Right atrium auricular region (tissue), 2 donors: ENCODE measurements around the gene HABP4. TPM values are rescaled to one million over a fixed set of nuclear protein-coding genes. Genes with fewer than 3 reads are reported as not detected.

Experiments
- DNase-seq: peaks from one replicate; pipeline ENCODE4 v3.0.0-alpha.2; 2019; ENCODE audit warnings: low spot score
- H3K27ac ChIP-seq, 2 donors: fragments of 200-600 bp; sonication (generic); 1 replicate in 1 of 2; 2 replicates in 1 of 2; pipeline ENCODE4 v1.5.1; 2016 to 2019
- H3K27me3 ChIP-seq, 2 donors: fragments of 200-600 bp; sonication (generic); one replicate each; pipeline versions ENCODE4 v1.5.1 to v1.6.0; 2017 to 2019
- H3K36me3 ChIP-seq: fragments of 200-600 bp; sonication (generic); one replicate; pipeline ENCODE4 v1.5.1; 2016
- H3K4me1 ChIP-seq, 2 donors: fragments of 200-600 bp; sonication (generic); one replicate each; pipeline versions ENCODE4 v1.5.1 to v1.6.0; 2017 to 2019
- H3K4me3 ChIP-seq, 2 donors: fragments of 200-600 bp; sonication (generic); 1 replicate in 1 of 2; 2 replicates in 1 of 2; pipeline ENCODE4 v1.5.1; 2017 to 2019; ENCODE audit warnings: mild to moderate bottlenecking in 1 of 2, moderate library complexity in 1 of 2
- H3K9me3 ChIP-seq, 2 donors: fragments of 200-600 bp; sonication (generic); one replicate each; pipeline ENCODE4 v1.5.1; 2019
- total RNA-seq, 2 donors: library from RNA; depleted of rRNA; stranded (reverse); fragments of >200 nt; gene quantifications; one replicate each; pipeline ENCODE4 v1.1.0, GENCODE V29; 2016
- TF ChIP-seq, protein P1 (sequence below), 2 donors: fragments of 200-600 bp; sonication (generic); IDR thresholded peaks; one replicate each; pipeline ENCODE4 v1.5.1; 2019; ENCODE audit warnings: antibody characterized with exemption in 2 of 2

The HABP4 gene
- total RNA-seq, 2 donors from 2014 or later: 16.5 to 20.5 TPM

DNA sequence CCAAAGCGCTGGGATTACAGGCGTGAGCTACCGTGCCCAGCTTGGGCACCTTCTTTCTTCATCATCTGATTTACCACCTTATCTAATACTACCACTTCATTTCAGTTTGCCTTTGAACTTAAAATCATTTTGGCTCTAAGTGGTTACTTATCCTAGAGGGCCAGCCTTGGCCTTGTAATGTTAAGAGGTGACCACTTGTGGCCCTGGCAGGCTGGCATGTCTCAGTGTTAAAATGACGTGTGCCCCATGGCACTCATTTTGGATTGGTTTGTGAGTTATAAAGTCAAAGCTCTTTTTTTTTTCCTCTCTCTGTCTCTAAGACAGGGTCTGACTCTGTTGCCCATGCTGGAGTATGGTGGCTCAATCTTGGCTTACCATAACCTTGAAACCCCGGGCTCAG is 17.8 kb downstream of the HABP4 start:
- H3K4me3 ChIP-seq: no peak overlapping the region
- no peaks in the 10 kb centered on the region for H3K27me3 ChIP-seq
- peaks cover 0 to 6% of the 10 kb centered on the region in 2 donors for H3K4me1 ChIP-seq
- DNase-seq: peak; percentile 5
- peaks cover 59% of the 10 kb centered on the region for H3K36me3 ChIP-seq
- H3K9me3 ChIP-seq: no peaks in the 10 kb centered on the region
- no peak overlapping the region for H3K27ac ChIP-seq
- TF ChIP-seq, protein P1, sequence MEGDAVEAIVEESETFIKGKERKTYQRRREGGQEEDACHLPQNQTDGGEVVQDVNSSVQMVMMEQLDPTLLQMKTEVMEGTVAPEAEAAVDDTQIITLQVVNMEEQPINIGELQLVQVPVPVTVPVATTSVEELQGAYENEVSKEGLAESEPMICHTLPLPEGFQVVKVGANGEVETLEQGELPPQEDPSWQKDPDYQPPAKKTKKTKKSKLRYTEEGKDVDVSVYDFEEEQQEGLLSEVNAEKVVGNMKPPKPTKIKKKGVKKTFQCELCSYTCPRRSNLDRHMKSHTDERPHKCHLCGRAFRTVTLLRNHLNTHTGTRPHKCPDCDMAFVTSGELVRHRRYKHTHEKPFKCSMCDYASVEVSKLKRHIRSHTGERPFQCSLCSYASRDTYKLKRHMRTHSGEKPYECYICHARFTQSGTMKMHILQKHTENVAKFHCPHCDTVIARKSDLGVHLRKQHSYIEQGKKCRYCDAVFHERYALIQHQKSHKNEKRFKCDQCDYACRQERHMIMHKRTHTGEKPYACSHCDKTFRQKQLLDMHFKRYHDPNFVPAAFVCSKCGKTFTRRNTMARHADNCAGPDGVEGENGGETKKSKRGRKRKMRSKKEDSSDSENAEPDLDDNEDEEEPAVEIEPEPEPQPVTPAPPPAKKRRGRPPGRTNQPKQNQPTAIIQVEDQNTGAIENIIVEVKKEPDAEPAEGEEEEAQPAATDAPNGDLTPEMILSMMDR (IDR thresholded peaks at IDR 0.05): no peak

DNA sequence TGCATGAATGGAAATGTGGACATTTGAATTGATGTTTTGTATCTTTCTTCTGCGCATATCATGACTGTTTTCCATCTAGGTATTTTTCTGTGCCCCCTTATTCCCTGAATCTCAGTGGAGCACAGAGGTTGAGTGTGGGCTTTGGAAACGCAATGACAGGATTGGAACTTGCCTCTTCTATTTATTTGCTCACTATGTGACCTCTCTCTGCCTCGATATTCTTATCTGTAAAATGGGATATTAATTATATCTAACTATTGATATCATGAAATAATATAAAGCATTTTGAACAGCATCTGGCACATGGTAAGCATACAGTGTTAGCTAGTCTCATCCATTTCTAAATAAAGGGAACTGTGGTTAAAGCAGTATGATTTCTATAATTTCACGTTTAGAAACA is 26.0 kb downstream of the HABP4 start:
- no peak overlapping the region for H3K4me3 ChIP-seq

DNA sequence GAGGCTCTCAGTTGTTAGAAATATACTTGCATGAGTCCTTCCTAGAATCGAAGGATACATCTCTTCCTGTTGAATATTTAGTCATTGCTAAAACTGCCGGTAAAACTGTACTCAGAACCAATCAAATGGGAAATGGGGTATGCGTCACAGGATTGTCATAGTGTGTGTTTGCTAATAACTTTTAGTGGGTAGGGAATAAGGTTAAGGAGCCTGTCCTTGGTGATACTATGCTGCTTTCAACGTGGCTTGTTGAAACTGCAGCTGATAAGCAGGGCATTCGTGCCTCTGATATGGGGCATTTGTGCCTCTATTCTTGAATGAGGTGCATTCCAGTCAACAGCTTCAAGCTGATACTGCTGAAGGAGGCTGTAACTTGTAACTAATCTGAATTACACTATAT is 26.6 kb downstream of the HABP4 start:
- Histone ChIP-seq H3K4me3 (no peak overlapping the region), H3K27ac (no peak overlapping the region), H3K36me3 (peaks cover 21% of the 10 kb centered on the region)

More for the DNA sequence above, 26.0 kb downstream of the HABP4 start:
- Histone ChIP-seq H3K9me3 (no peaks in the 10 kb centered on the region), H3K36me3 (peaks cover 26% of the 10 kb centered on the region), H3K27me3 (no peaks in the 10 kb centered on the region), H3K4me1 (no peaks in the 10 kb centered on the region), H3K27ac (no peak overlapping the region)
- DNase-seq: no peak
- TF ChIP-seq, protein P1 (IDR thresholded peaks at IDR 0.05): no peak

DNA sequence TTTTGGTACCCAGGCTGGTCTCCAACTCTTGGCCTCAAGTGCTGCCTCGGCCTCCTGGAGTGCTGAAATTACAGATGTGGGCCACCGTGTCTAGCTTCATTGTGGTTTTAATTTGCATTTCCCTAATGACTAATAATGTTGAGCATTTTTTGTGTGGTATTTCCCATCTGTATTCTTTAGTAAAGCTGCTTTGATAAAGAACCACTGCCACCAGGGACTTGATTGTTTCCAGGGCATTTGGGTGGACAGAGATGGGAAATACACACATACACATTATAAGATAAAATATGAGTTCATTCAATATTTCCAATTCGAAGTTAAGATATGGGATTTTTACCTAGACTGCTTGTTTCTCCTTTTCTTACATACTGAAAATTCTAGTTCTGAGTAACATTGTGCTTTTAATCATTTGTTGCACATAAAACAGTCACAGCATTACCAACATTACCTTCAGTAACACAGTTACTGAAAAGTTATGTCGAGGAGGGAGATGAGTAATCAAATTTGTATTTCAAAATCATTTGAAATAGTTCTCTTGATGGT is 28.9 kb downstream of the HABP4 start:
- TF ChIP-seq, protein P1 (IDR thresholded peaks at IDR 0.05): no peak
- Histone ChIP-seq H3K9me3 (no peaks in the 10 kb centered on the region), H3K27me3 (no peaks in the 10 kb centered on the region), H3K4me1 (no peaks in the 10 kb centered on the region), H3K4me3 (no peak overlapping the region), H3K27ac (no peak overlapping the region), H3K36me3 (no peaks in the 10 kb centered on the region)
- no peak for DNase-seq

More for the DNA sequence above, 26.6 kb downstream of the HABP4 start:
- no peak for DNase-seq
- H3K4me1 ChIP-seq: no peaks in the 10 kb centered on the region
- TF ChIP-seq, protein P1 (IDR thresholded peaks at IDR 0.05): no peak
- H3K27me3 ChIP-seq: no peaks in the 10 kb centered on the region
- no peaks in the 10 kb centered on the region for H3K9me3 ChIP-seq

DNA sequence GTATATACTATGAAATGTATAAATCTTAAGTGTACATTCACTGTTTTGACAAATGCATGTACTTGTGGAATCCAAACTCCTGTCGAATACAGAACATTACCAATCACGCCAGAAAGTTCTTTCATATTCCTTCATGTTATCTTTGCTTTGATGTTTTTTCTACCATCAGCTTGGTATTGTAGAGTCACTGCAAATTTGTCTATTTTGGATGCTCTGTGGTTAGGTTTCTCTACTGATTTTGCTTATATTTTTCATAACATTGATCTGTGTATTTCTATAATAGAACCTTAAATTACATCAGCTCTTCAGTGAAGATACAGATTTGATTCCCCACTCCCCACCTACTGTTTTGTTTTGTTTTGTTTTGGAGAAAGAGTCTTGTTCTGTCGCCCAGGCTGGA is 30.8 kb downstream of the HABP4 start:
- Histone ChIP-seq H3K4me1 (peaks cover 0 to under 1% of the 10 kb centered on the region in 2 donors), H3K36me3 (peaks cover 13% of the 10 kb centered on the region), H3K27ac (no peak overlapping the region), H3K9me3 (no peaks in the 10 kb centered on the region), H3K27me3 (no peaks in the 10 kb centered on the region), H3K4me3 (no peak overlapping the region)
- no peak for DNase-seq
- TF ChIP-seq, protein P1 (IDR thresholded peaks at IDR 0.05): no peak

DNA sequence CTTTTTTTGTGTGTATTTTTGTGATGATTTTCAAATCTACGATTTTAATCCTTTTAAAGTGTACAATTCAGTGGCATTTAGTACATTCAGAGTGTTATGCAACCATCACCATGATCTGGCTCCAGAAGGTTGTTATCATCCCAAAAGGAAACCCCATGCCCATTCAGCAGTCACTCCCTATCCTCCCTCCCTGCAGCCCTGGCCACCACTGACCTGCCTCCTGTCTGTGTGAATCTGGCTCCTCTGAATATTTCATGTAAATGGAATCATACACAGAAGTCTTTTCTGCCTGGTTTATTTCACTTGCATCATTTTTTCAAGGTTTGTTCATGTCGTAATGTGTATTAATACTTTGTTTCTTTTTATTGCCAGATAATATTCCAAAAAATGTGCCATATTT is 32.5 kb downstream of the HABP4 start:
- no peaks in the 10 kb centered on the region for H3K9me3 ChIP-seq

More for the DNA sequence above, 32.5 kb downstream of the HABP4 start:
- no peak overlapping the region for H3K27ac ChIP-seq
- no peak overlapping the region for H3K4me3 ChIP-seq
- peak; percentile 43 for DNase-seq
- peaks cover 0 to 18% of the 10 kb centered on the region in 2 donors for H3K4me1 ChIP-seq
- H3K36me3 ChIP-seq: peaks cover 13% of the 10 kb centered on the region
- TF ChIP-seq, protein P1 (IDR thresholded peaks at IDR 0.05): no peak
- no peaks in the 10 kb centered on the region for H3K27me3 ChIP-seq
